Middle frontal gyrus (tissue), 1 donor: ENCODE results near the gene SMYD1.
"Not testable (repeated sequence)": the region's sequence is repeated elsewhere in the genome, so short reads cannot be mapped to it uniquely, and the experiment has no call there.

Experiments used
- DNase-seq: peaks from one replicate; pipeline ENCODE4 v3.0.0-alpha.2; 2015; ENCODE audit warnings: low spot score; ENCODE audit errors: extremely low spot score

Gene SMYD1

GRCh38 chr2:88067598-88067997 lies at the start of gene SMYD1:
SMYD1 (plus strand) TSS chr2:88067825; CDS start chr2:88067865, 40 bp downstream.
- DNase-seq = no peak

- DNase-seq = not testable (repeated sequence)
Observed at GRCh38 chr2:88018077-88018805, 49.4 kb upstream of the SMYD1 start.

GRCh38 chr2:88018909-88019308 lies 48.7 kb upstream of the SMYD1 start:
- DNase-seq = no peak

- DNase-seq = no peak
Observed at GRCh38 chr2:88019985-88020384, 47.6 kb upstream of the SMYD1 start.

GRCh38 chr2:88022669-88022921 lies 45.0 kb upstream of the SMYD1 start:
- DNase-seq = no peak

- DNase-seq = no peak
Observed at GRCh38 chr2:88024509-88024908, 43.1 kb upstream of the SMYD1 start.

GRCh38 chr2:88027697-88028389 lies 39.8 kb upstream of the SMYD1 start:
- DNase-seq = no peak

GRCh38 chr2:88028931-88029330 lies 38.7 kb upstream of the SMYD1 start:
- DNase-seq = no peak

- DNase-seq = no peak
Observed at GRCh38 chr2:88032070-88032702, 35.4 kb upstream of the SMYD1 start.

- no peak for DNase-seq
Observed at GRCh38 chr2:88036182-88036581, 31.4 kb upstream of the SMYD1 start.

- no peak for DNase-seq
Observed at GRCh38 chr2:88036606-88037005, 31.0 kb upstream of the SMYD1 start.

GRCh38 chr2:88038263-88039105 lies 29.1 kb upstream of the SMYD1 start:
- no peak for DNase-seq

GRCh38 chr2:88042476-88042875 lies 25.1 kb upstream of the SMYD1 start:
- DNase-seq = no peak

- not testable (repeated sequence) for DNase-seq
Observed at GRCh38 chr2:88045561-88045960, 22.1 kb upstream of the SMYD1 start.

GRCh38 chr2:88048541-88048940 lies 19.1 kb upstream of the SMYD1 start:
- no peak for DNase-seq

- no peak for DNase-seq
Observed at GRCh38 chr2:88049622-88050021, 18.0 kb upstream of the SMYD1 start.

GRCh38 chr2:88051792-88052191 lies 15.8 kb upstream of the SMYD1 start:
- no peak for DNase-seq

- no peak for DNase-seq
Observed at GRCh38 chr2:88053296-88053695, 14.3 kb upstream of the SMYD1 start.

GRCh38 chr2:88053934-88054781 lies 13.5 kb upstream of the SMYD1 start:
- no peak for DNase-seq

- no peak for DNase-seq
Observed at GRCh38 chr2:88054782-88055370, 12.7 kb upstream of the SMYD1 start.
